HG03342 (cell line): ENCODE data around the gene IGLL5.

Experiments
- ATAC-seq: cut with Tn5 transposase; IDR thresholded peaks from one replicate; pipeline ENCODE4 v1.9.1; 2021; ENCODE audit warnings: mild to moderate bottlenecking, moderate library complexity; ENCODE audit not compliant: unreplicated experiment

Gene IGLL5

DNA sequence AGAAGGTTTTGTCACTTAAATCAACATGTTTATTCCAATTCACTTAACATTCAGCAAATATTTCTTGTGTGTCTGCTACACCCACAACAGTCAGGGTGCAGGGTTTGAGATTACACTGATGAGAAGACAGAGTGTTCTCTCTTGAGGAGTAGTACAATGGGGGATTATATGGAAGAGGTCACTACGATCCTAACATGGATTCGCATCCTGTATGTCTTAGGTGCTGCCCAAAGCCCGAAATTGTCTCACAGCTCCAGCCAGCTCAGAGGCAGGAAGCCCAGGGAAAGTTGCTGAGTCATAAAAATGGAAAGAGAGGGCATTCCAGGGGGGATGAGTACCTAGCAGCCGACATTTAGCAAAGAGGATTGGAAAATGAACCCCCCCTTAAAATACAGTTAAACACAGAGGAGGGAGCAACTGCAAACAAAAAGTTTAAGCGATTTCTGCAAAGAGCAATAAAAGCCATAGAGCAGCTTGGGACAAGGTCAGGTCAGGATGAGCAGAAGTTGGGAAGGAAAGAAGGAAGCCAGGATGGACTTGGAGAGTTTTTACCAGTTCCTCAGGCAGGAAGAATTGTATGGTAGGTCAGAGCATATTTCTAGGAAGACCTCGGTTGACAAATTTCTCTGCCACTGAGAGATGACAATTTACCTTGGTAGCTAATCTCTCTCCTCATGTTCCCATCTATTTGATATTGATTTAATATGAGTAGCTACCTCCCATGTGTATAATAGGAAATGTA lies 49.5 kb downstream of the IGLL5 start:
- ATAC-seq: no peak

DNA sequence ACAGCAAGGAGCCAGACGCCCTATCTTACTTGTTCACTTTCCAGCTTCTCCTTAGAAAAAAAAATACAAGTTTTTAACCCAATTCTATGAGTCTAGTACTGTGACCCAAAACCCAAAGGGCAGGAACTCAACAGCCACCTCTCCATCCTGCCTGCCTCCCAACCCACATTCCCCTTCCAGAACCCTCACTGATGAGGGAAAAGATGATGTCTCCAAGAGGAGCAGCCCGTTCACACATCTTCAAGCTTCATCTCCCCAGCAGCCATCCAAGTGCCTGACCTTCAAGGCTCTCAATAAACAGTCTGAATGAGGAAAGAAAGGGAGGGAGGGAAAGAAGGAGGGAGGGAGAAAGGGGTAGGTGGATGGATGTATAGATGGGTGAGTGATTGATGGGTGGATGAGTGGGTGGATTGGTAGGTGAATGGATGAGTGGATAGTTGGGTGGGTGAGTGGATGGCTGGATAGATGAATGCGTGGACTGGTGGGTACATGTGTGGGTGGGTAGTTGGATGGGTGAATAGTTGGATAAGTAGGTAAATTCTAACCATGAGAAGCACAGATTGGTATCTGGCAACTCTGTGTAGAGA lies 50.4 kb downstream of the IGLL5 start:
- no peak for ATAC-seq

DNA sequence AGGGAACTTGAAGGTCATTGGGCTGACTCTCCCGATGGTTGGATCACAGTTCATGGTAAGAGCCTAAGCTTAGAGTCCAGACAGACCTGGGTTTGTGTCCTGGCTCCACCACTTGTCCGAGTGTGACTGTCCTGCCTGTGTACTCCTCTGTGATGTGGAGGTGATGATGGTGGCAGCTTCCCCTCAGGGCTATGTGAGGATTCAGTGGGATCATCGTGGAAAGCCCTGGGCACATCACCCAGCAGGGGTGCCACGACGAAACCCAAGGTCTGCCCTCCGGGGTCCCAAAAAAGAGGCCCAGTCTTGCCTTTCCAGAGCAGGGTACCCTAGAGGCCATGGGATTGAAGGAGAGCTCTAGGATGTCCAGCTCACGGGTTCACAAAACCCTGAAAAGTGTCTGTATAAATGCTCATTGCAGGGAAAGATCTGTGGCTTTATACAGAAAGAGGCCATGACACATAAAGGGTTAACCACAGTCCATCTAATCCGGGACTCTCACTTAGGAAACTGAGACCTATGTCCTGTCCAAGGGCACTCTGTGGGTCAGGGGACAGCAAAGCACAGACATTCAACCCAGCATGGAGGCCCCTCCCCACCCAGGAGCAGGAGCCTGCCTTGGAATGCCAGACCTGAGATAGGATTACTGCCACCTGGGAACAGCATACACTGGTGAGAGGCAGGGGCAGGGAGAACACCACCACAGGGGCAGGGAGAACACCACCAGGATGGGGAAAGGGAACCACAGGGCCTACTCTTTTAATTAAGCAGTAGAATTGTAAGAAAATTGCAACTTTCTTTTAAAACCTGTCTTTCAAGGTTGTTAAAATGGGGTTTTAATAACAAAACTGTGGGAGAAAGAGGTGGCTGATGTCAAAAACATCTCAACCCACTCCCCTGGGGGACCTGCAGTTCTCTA lies 51.3 kb downstream of the IGLL5 start:
- ATAC-seq: no peak

DNA sequence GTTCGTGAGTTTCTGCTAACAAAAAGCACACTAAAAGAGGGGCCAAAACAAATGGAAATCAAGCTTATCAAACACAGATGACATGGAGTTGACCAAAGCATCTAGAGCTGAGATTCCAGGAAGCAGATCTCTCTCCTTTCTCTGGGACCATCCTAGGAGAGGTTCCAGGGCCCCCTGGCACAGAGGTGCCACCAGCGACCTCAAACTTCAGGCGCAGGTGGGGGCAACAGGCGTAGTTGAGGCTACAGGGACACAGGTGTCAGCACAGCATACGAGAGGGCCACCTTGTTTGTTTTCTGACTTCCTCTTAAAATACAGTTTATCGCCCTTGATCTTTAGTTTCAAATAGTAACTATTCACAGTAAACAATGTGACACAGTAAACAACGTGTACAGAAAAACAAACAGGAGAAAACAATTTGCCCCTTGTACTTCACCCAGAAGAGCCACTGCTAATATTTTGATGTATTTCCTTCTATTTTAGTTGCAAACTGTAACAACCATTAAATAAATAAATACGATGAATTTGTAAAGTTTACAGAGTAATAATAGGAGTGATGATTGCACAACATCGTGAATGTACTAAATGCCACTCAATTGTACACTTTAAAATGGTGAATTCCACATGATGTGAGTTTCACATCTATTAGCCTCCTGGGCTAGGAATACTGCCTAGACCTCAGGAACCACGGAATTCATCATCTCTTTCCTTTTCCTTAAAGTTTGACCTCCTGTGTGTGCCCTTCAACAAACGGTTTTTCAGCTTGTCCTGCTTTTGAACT lies 52.2 kb downstream of the IGLL5 start:
- ATAC-seq: no peak

DNA sequence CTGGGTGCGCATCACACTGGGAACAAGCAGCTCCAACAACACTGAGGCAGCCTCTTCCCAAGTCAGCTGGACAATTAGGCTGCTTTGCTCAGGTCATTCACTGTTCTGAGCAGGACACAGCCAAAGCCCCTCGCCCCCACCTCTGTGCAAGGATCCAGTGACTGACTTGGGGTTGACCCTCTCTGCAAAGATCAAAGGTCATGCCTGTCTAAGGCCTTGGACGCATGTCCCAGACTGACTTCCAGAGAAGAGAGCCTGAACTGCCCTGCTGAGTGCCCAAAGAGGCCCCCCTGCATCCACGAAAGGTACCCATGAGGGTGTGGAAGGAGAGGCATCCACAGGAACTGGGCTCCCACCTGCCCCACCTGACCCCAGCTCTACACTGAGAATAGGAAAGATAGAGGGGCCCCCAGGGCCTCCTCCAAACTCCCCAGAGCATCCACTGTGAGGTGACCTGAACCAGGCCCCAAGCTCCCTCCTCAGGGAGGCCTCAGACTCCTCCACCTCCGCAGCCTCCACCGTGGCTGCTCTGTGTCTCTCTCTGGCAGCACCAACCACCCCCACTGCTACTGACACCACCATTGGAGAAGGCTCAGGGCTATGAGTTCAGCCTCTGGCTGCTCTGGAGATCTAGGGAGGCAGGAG lies 53.5 kb downstream of the IGLL5 start:
- no peak for ATAC-seq

DNA sequence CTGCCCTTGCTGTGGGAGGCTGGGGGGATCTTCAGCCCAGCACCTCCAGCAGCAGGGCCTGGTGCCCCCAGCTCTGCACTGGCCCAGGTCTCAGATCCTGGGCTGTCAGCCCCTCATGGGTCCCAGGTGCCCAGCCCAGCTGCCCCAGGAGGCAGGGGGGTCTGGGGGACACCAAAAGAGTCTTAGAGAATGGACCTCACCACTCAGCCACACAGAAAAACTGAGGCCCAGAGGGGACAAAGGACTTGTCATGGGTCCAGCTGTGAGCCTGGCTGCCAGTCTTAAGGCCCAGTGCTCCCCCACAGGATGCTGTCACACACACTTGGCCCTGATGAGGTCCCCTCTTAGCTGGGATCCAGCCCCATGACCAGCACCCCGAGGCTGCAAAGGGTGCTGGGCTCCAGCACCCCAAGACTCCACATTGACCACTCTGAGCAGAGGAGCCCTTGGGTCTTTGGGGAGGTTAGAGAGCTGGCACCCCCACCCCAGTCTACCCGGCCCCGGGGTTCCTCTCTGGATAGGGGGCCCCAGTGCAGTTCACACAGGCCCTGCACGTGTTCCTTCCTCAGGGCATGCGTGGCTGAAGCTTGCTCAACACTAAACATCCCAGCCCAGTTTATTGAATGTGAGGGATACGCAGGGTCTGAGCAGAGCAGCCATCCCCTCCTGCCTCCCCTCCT lies 54.4 kb downstream of the IGLL5 start:
- no peak for ATAC-seq

DNA sequence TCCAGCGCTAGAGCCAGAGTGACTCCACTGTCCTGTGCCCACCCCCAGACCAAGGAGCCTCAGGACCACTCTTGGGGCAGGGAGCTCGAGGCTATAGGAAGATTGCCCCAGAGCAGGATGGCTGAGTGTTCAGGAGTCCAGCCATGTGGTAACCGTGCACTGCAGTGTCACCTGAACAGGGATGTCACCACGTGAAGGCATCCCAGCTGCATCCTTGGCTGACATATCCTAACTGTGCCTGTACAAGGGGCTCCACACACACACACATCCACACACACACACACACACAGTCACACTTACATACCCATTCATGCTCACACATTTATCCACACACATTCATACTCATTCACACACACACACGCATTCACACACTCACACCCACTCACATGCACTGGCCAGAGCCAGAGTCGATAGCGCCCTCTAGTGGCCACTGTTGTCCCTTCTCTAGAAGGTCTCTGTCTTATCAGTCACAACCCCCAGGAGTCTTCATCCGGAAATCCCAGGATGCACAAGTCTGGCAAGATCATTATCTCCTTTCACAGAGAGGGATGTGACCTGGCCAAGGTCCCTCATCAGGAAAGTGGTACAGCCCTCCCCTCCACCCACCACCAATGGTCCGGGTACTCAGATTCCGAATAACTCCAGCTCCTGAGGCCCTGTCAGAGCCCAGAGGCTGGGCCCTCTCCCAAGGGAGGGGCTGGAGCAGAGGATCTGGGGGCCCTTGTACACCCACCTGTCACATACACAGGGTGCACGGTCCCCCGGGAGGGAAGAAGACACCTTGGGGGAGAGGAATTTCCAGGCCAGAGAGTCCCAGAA lies 55.1 kb downstream of the IGLL5 start:
- ATAC-seq: no peak

DNA sequence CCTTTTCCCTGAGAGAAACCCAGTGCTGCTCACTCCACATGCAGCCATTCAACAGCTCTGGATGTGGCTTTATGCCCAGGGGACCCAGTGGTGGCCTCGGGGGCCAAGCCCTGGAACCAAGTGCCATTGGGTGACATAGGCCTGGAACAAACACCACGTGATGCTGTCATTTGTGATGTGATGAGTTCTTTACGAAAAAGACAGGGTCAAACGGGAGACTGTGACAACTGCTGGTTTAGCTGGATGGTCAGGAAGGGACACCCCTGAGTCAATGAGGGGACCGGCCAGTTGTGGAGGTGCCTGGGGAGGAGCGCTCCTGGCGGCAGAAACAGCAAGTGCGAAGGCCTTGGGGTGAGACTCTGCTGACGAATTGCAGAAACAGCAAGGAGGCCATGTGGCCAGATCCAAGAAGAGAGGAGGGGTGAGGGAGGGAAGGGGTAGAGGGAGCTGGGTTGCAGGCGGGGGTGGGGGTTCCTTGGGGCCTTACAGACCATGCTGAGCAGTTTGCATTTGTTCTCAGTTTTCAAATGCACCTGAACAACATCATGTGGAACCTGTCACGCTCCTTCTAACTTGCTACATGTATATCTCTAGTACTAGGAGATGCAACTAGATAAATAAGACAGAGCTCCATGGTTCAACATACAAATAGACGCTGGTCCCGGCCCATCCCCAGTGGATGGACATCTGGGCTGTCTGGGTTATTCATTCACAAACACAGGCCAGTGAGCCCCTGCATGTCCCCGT lies 56.1 kb downstream of the IGLL5 start:
- no peak for ATAC-seq

DNA sequence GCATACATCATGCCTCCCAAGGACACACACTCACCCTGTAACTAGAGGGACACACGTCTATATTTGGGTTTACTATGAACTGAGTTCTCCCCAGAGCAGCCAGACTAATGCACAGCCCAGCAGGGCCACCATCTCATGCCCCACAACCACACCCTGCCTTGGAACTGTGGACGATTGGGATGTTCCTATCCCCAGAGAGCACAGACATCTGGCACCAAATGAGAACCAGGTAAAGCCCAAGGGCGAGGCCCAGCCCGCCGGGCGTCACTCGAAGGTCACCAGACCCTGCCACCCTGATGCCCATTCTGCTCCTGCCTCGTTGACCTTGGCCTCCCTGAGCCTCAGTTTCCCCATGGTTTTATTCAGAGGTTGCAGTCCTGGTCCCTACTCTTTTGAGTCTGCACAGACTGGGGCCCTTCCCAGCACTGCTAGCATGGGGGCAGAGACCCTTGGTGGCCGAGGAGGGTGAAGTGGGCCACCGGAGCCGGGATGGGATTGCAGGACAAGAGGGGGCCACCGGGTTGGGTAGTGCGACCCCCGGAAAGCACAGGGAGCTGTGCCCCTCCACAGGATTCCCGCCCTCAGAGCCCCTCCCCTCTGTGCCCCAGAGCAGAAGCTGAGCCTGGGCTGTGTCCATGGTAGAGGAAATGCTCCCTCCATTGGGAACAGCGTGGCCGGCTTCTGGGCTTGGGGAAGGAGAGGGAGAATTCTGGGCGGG lies 56.8 kb downstream of the IGLL5 start:
- no peak for ATAC-seq

DNA sequence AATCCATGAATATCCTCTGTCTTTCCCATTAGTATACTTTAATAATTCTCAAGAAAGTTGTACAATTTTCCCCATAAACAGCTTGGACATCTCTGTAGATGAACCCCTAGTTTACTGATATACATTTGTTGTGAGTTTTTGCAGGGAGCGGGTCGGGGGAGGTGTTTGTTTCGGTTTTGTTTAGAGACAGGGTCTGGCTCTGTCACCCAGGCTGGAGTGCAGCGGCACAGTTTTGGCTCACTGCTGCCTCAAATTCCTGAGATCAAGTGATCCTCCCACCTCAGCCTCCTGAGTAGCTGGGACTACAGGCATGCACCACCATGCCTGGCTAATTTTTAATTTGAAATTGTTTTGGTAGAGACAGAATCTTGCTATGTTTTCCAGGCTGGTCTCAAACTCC lies 57.6 kb downstream of the IGLL5 start:
- ATAC-seq: no peak
